HG02623 (cell line): ENCODE measurements around the gene TLE3.
"Not testable (repeated sequence)": the region's sequence is repeated elsewhere in the genome, so short reads cannot be mapped to it uniquely, and the experiment has no call there.

Experiments
- ATAC-seq: cut with Tn5 transposase; IDR thresholded peaks from one replicate; pipeline ENCODE4 v1.9.1; 2021; ENCODE audit warnings: moderate library complexity; ENCODE audit not compliant: unreplicated experiment

Gene TLE3

GRCh38 chr15:70127288-70127746, 29.6 kb upstream of the TLE3 start:
- no peak for ATAC-seq

GRCh38 chr15:70126362-70126761, 28.6 kb upstream of the TLE3 start:
- no peak for ATAC-seq

- ATAC-seq = no peak
Observed at GRCh38 chr15:70125605-70126004, 27.9 kb upstream of the TLE3 start.

GRCh38 chr15:70121624-70122302, 24.0 kb upstream of the TLE3 start:
- ATAC-seq = no peak

- ATAC-seq = no peak
Observed at GRCh38 chr15:70120958-70121623, 23.4 kb upstream of the TLE3 start.

GRCh38 chr15:70119911-70120508, 22.3 kb upstream of the TLE3 start:
- ATAC-seq = no peak

GRCh38 chr15:70118599-70118998, 20.9 kb upstream of the TLE3 start:
- no peak for ATAC-seq

GRCh38 chr15:70116317-70116716, 18.6 kb upstream of the TLE3 start:
- ATAC-seq = no peak

GRCh38 chr15:70114221-70114620, 16.5 kb upstream of the TLE3 start:
- no peak for ATAC-seq

- no peak for ATAC-seq
Observed at GRCh38 chr15:70113304-70113700, 15.6 kb upstream of the TLE3 start.

- ATAC-seq = not testable (repeated sequence)
Observed at GRCh38 chr15:70112572-70113303, 15.0 kb upstream of the TLE3 start.

GRCh38 chr15:70112074-70112395, 14.3 kb upstream of the TLE3 start:
- ATAC-seq = no peak

GRCh38 chr15:70111203-70112073, 13.7 kb upstream of the TLE3 start:
- ATAC-seq = no peak

GRCh38 chr15:70109978-70110377, 12.3 kb upstream of the TLE3 start:
- ATAC-seq = no peak

GRCh38 chr15:70109531-70109930, 11.8 kb upstream of the TLE3 start:
- ATAC-seq = no peak

- ATAC-seq = no peak
Observed at GRCh38 chr15:70103880-70104626, 6.3 kb upstream of the TLE3 start.

GRCh38 chr15:70102827-70103226, 5.1 kb upstream of the TLE3 start:
- ATAC-seq = no peak

GRCh38 chr15:70101459-70102113, 3.9 kb upstream of the TLE3 start:
- ATAC-seq = no peak

- no peak for ATAC-seq
Observed at GRCh38 chr15:70100474-70101341, 3.0 kb upstream of the TLE3 start.
